ENCODE results near the gene TBC1D16. TPM values are rescaled to one million over a fixed set of nuclear protein-coding genes. Genes with fewer than 3 reads are reported as not detected.
"Not testable (repeated sequence)": the region's sequence is repeated elsewhere in the genome, so short reads cannot be mapped to it uniquely, and the experiment has no call there.

The TBC1D16 gene
- polyA plus RNA-seq, 1 donor from 2014 or later = 1.7 TPM

DNA sequence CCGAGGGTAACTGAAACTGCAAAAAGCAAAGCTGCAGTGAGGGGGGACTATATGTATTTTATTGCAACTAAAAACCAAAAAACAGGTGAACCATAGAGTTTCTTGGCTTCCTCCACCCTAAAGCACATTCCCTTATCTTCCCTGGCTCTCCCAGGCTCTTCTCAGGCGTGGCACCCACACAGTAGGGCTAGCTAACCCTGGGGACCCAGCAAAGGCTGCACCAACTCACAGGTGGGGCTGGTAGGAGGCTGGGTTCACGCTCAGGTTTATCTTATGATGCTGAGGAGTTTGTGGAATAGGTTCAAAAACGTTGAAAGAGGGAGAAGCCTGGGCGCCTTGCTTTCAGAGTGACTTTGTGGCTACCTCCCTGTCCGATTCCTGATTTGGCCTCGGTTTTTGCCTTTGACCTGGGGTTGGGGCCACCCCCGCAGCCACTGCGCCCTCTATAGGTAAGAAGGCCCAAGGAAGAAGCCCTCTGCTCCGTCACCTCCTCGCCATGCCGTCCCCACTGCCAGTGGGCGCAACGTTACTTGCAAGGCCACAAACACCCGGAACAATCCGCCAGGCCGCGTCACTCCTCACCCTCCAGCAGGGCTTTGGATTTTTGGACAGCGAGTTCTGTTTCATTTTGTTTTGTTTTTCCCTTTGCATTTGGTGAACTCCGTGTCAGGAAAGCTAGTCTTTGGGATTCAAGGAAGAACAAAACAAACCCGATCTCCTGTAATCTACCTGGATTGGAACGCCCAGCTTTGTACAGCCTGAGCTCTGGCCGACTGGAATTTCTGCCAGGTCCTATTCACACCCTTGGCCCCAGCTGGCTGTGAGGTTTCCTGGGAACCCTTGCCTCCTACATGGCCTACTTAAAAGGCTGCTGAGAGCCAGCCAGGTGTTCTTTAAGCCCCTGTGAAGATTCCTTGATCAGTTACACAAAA is 60.8 kb downstream of the TBC1D16 start:
- Mint-ChIP-seq H3K27ac (peak overlapping the region in 1 of 3 donors; percentile 70), H3K4me1 (peaks cover 0 to 5% (median 4%) of the 10 kb centered on the region in 3 donors), H3K4me3 (no peak overlapping the region), H3K9me3 (no peaks in the 10 kb centered on the region), H3K36me3 (peaks cover 4% of the 10 kb centered on the region), H3K27me3 (peaks cover 3% of the 10 kb centered on the region)

DNA sequence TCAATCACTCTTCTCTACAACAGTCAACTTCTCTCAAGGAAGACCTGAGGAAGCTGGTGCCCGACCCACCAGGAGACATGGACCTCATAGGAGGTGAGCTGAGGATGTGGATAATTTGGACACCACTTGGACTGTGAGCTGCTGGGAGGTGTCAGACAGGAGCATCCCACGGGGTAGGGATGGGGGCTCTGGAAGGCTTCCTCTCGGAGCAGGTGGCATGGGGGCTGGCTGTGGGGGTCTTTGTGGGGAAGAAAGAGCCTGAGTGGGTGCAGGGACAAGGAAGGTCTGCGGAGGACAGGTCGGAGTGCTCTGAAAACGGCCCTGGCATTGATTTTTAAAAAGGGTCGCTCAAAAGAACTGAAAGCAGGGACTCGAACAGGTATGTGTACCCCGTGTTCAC is 64.0 kb downstream of the TBC1D16 start:
- no peaks in the 10 kb centered on the region for H3K9me3 Mint-ChIP-seq
- H3K27ac Mint-ChIP-seq = peak overlapping the region in 1 of 3 donors; percentile 46
- peaks cover 10% of the 10 kb centered on the region for H3K27me3 Mint-ChIP-seq
- H3K4me3 Mint-ChIP-seq = no peak overlapping the region
- peaks cover 0 to 9% (median 7%) of the 10 kb centered on the region in 3 donors for H3K4me1 Mint-ChIP-seq
- no peaks in the 10 kb centered on the region for H3K36me3 Mint-ChIP-seq

GRCh38 chr17:79970576-79971068 is 65.0 kb downstream of the TBC1D16 start:
- Mint-ChIP-seq H3K4me1 (peaks cover 0 to 15% (median 11%) of the 10 kb centered on the region in 3 donors), H3K27me3 (peaks cover 16% of the 10 kb centered on the region), H3K27ac (no peak overlapping the region), H3K36me3 (no peaks in the 10 kb centered on the region), H3K9me3 (no peaks in the 10 kb centered on the region), H3K4me3 (peak overlapping the region in 2 of 4 donors; percentile 34 to 77)

- Mint-ChIP-seq H3K9me3 (no peaks in the 10 kb centered on the region), H3K27me3 (peaks cover 16% of the 10 kb centered on the region), H3K4me3 (peak overlapping the region in 1 of 4 donors; percentile 77), H3K36me3 (no peaks in the 10 kb centered on the region), H3K27ac (no peak overlapping the region), H3K4me1 (peaks cover 0 to 15% (median 11%) of the 10 kb centered on the region in 3 donors)
Observed at GRCh38 chr17:79969906-79970305, 65.8 kb downstream of the TBC1D16 start.

DNA sequence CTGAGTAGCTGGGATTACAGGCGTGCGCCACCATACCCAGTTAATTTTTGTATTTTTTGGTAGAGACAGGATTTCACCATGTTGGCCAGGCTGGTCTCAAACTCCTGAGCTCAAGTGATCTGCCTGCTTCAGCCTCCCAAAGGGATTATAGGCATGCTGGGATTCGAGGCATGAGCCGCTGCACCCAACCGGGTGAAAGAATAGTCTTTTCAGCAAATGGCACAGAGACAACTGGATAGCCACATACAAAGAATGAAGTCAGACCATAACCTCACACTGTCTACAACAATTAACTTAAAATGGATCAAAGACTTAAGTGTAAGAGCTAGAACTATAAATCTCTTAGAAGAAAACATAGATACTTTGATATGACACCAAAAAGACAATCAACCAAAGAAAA is 67.6 kb downstream of the TBC1D16 start:
- Mint-ChIP-seq H3K27me3 (peaks cover 16% of the 10 kb centered on the region), H3K4me3 (no peak overlapping the region), H3K9me3 (no peaks in the 10 kb centered on the region), H3K4me1 (peaks cover 0 to 15% (median 11%) of the 10 kb centered on the region in 3 donors), H3K27ac (no peak overlapping the region), H3K36me3 (peaks cover 1% of the 10 kb centered on the region)

GRCh38 chr17:79966681-79967080 is 69.0 kb downstream of the TBC1D16 start:
- Mint-ChIP-seq H3K4me1 (peaks cover 0 to 15% (median 11%) of the 10 kb centered on the region in 3 donors), H3K9me3 (no peaks in the 10 kb centered on the region), H3K27me3 (peaks cover 15% of the 10 kb centered on the region), H3K27ac (no peak overlapping the region), H3K36me3 (peaks cover 2% of the 10 kb centered on the region), H3K4me3 (peak overlapping the region in 1 of 4 donors; percentile 28)

- H3K27ac Mint-ChIP-seq = no peak overlapping the region
Observed at GRCh38 chr17:79965806-79966205, 69.9 kb downstream of the TBC1D16 start.

DNA sequence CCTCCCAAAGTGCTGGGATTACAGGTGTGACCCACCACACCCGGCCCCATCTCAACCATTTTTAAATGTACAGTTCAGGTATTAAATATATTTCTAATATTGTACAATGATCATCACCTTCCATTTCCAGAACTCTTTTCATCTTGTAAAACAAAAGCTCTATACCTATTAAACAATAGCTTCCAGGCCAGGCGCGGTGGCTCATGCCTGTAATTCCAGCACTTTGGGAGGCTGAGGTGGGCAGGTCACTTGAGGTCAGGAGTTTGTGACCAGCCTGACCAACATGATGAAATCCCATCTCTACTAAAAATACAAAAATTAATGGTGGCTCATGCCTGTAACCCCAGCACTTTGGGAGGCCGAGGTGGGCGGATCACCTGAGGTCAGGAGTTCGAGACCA is 73.2 kb downstream of the TBC1D16 start:
- H3K27ac Mint-ChIP-seq, H3K9me3 Mint-ChIP-seq, H3K27me3 Mint-ChIP-seq, H3K36me3 Mint-ChIP-seq, H3K4me3 Mint-ChIP-seq: not testable (repeated sequence)
- peaks cover 5 to 12% (median 10%) of the 10 kb centered on the region in 3 donors for H3K4me1 Mint-ChIP-seq

More at GRCh38 chr17:79965806-79966205, 69.9 kb downstream of the TBC1D16 start:
- Mint-ChIP-seq H3K9me3 (peaks cover 0 to 4% (median 0%) of the 10 kb centered on the region in 3 donors), H3K4me1 (peaks cover 4 to 16% (median 15%) of the 10 kb centered on the region in 3 donors), H3K36me3 (peaks cover 4% of the 10 kb centered on the region), H3K27me3 (peaks cover 13% of the 10 kb centered on the region), H3K4me3 (peak overlapping the region in 1 of 4 donors; percentile 55)

DNA sequence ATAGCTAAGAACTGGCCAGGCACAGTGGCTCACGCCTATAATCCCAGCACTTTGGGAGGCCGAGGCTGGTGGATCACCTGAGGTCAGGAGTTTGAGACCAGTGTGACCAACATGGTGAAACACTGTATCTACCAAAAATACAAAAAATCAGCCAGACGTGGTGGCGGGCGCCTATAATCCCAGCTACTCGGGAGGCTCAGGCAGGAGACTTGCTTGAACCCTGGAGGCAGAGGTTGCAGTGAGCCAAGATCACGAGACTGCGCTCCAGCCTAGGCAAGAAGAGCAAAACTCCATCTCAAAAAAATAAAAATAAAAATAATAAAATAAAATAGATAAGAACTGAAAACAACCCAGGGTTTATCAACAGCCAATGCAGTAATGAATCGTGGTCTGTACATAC is 74.1 kb downstream of the TBC1D16 start:
- H3K4me3 Mint-ChIP-seq, H3K27ac Mint-ChIP-seq, H3K36me3 Mint-ChIP-seq, H3K9me3 Mint-ChIP-seq, H3K27me3 Mint-ChIP-seq: not testable (repeated sequence)
- peaks cover 5 to 14% (median 5%) of the 10 kb centered on the region in 3 donors for H3K4me1 Mint-ChIP-seq

- no peaks in the 10 kb centered on the region for H3K27me3 Mint-ChIP-seq
- H3K27ac Mint-ChIP-seq = no peak overlapping the region
- peaks cover 4% of the 10 kb centered on the region for H3K36me3 Mint-ChIP-seq
- peaks cover 0 to 10% (median 5%) of the 10 kb centered on the region in 3 donors for H3K4me1 Mint-ChIP-seq
- H3K9me3 Mint-ChIP-seq = peaks cover 0 to 4% (median 0%) of the 10 kb centered on the region in 3 donors
- H3K4me3 Mint-ChIP-seq = peak overlapping the region in 1 of 4 donors; percentile 9
Observed at GRCh38 chr17:79960788-79961522, 74.7 kb downstream of the TBC1D16 start.

GRCh38 chr17:79959042-79959441 is 76.6 kb downstream of the TBC1D16 start:
- peaks cover 0 to 10% (median 5%) of the 10 kb centered on the region in 3 donors for H3K4me1 Mint-ChIP-seq
- H3K36me3 Mint-ChIP-seq = peaks cover 4% of the 10 kb centered on the region
- no peak overlapping the region for H3K4me3 Mint-ChIP-seq
- peaks cover 0 to 4% (median 0%) of the 10 kb centered on the region in 3 donors for H3K9me3 Mint-ChIP-seq
- no peaks in the 10 kb centered on the region for H3K27me3 Mint-ChIP-seq
- H3K27ac Mint-ChIP-seq = no peak overlapping the region

DNA sequence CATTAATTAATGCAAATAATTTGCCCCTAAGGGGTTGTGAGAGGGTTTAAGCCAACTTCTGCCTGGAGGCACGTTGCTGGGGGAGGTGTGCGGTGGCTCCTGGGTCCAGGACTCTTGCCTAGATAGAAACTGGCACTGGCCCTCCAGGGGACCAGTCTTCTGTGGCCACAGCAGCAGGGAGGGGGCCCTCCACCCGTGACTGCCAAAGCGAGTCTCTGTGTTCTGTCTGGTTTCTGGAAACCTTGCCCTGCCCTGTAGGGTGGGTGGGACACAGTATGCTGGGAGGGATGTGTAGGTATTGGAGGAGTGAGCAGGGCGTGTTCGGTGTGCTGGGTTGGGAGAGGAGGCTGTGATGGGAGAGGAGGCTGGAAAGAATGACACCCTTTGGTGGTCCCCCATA is 78.8 kb downstream of the TBC1D16 start:
- H3K9me3 Mint-ChIP-seq = peaks cover 0 to 4% (median 0%) of the 10 kb centered on the region in 3 donors
- peak overlapping the region in 2 of 4 donors; percentile 43 to 53 for H3K4me3 Mint-ChIP-seq
- H3K27ac Mint-ChIP-seq = no peak overlapping the region
- peaks cover 0 to 10% (median 5%) of the 10 kb centered on the region in 3 donors for H3K4me1 Mint-ChIP-seq
- H3K27me3 Mint-ChIP-seq = no peaks in the 10 kb centered on the region
- H3K36me3 Mint-ChIP-seq = peaks cover 2% of the 10 kb centered on the region

- H3K4me3 Mint-ChIP-seq, H3K27ac Mint-ChIP-seq, H3K27me3 Mint-ChIP-seq, H3K4me1 Mint-ChIP-seq, H3K9me3 Mint-ChIP-seq, H3K36me3 Mint-ChIP-seq: not testable (repeated sequence)
Observed at GRCh38 chr17:79956441-79956735, 79.3 kb downstream of the TBC1D16 start.

- no peak overlapping the region for H3K4me3 Mint-ChIP-seq
- H3K27ac Mint-ChIP-seq = no peak overlapping the region
- no peaks in the 10 kb centered on the region for H3K9me3 Mint-ChIP-seq
- peaks cover 2 to 6% (median 6%) of the 10 kb centered on the region in 3 donors for H3K4me1 Mint-ChIP-seq
- no peaks in the 10 kb centered on the region for H3K27me3 Mint-ChIP-seq
- no peaks in the 10 kb centered on the region for H3K36me3 Mint-ChIP-seq
Observed at GRCh38 chr17:79955691-79956440, 79.8 kb downstream of the TBC1D16 start.
